Measurements from ENCODE around the gene FALEC.

The FALEC gene

GRCh38 chr1:150548324-150548631 lies 32.7 kb downstream of the FALEC start:
- DNase-seq = no peak

- DNase-seq = no peak
Observed at GRCh38 chr1:150548632-150549495, 33.3 kb downstream of the FALEC start, which contains the start of gene ADAMTSL4. Gene ADAMTSL4, plus strand, starts transcription at chr1:150549408. Its CDS starts 2,881 bp downstream, at chr1:150552289.

- DNase-seq = no peak
Observed at GRCh38 chr1:150549496-150550221, 34.1 kb downstream of the FALEC start.

GRCh38 chr1:150550222-150551050 lies 34.9 kb downstream of the FALEC start:
- DNase-seq = no peak

- DNase-seq = no peak
Observed at GRCh38 chr1:150551051-150551783, 35.7 kb downstream of the FALEC start.

GRCh38 chr1:150551784-150552127 lies 36.2 kb downstream of the FALEC start:
- DNase-seq = no peak

GRCh38 chr1:150552128-150552910 lies 36.8 kb downstream of the FALEC start:
- DNase-seq = peak; percentile 50

GRCh38 chr1:150552911-150553289 lies 37.3 kb downstream of the FALEC start:
- DNase-seq = no peak

- DNase-seq = no peak
Observed at GRCh38 chr1:150553392-150554085, 38.0 kb downstream of the FALEC start.

- no peak for DNase-seq
Observed at GRCh38 chr1:150554086-150554452, 38.5 kb downstream of the FALEC start.

GRCh38 chr1:150555198-150555970 lies 39.8 kb downstream of the FALEC start:
- no peak for DNase-seq

GRCh38 chr1:150555971-150556865 lies 40.7 kb downstream of the FALEC start:
- no peak for DNase-seq

GRCh38 chr1:150557065-150557600 lies 41.6 kb downstream of the FALEC start:
- DNase-seq = no peak

GRCh38 chr1:150557813-150558212 lies 42.3 kb downstream of the FALEC start:
- no peak for DNase-seq

GRCh38 chr1:150558303-150558704 lies 42.8 kb downstream of the FALEC start:
- DNase-seq = no peak

GRCh38 chr1:150558761-150559655 lies 43.5 kb downstream of the FALEC start:
- DNase-seq = no peak

GRCh38 chr1:150559656-150560010 lies 44.1 kb downstream of the FALEC start:
- DNase-seq = no peak

GRCh38 chr1:150560011-150560438 lies 44.5 kb downstream of the FALEC start:
- no peak for DNase-seq

Measured in amniotic stem cell (primary cell).